Spleen (tissue), 7 donors: ENCODE results near the gene PVALEF.

Source experiments
- POLR2A ChIP-seq, 3 donors: fragments of 450-650 bp; IDR thresholded peaks; one replicate each; pipeline ENCODE4 v1.5.1; 2017; ENCODE audit warnings: antibody characterized with exemption in 3 of 3, mild to moderate bottlenecking in 1 of 3
- POLR2AphosphoS5 ChIP-seq, 3 donors: sonication (generic); formaldehyde crosslinking; IDR thresholded peaks; one replicate each; pipeline ENCODE4 v1.5.1; 2017; ENCODE audit warnings: antibody characterized with exemption in 3 of 3
- TF ChIP-seq, protein P1 (sequence below), 11 experiments: fragments of 200-600 bp in 7 of 11; fragments of 450-650 bp in 4 of 11; sonication (generic) in 4 of 11; IDR thresholded peaks in 8 of 11; conservative IDR thresholded peaks in 3 of 11; 1 replicate in 7 of 11; 2 replicates in 4 of 11; pipeline versions ENCODE4 v1.4.0 to v1.8.0; 2016 to 2021; ENCODE audit warnings: antibody characterized with exemption in 11 of 11, inconsistent platforms in 4 of 11, mild to moderate bottlenecking in 1 of 11
- donor health status: DM: no; HTN: no; CAD: no; lungs with moderate emphysema.
- donor health status: DM: no; HTN: no; CAD: no.
- donor health status: DM: no; HTN: no; CAD: no.

- TF ChIP-seq POLR2A (IDR thresholded peaks at IDR 0.05) (no peak), POLR2AphosphoS5 (IDR thresholded peaks at IDR 0.05) (no peak)
- TF ChIP-seq, protein P1, sequence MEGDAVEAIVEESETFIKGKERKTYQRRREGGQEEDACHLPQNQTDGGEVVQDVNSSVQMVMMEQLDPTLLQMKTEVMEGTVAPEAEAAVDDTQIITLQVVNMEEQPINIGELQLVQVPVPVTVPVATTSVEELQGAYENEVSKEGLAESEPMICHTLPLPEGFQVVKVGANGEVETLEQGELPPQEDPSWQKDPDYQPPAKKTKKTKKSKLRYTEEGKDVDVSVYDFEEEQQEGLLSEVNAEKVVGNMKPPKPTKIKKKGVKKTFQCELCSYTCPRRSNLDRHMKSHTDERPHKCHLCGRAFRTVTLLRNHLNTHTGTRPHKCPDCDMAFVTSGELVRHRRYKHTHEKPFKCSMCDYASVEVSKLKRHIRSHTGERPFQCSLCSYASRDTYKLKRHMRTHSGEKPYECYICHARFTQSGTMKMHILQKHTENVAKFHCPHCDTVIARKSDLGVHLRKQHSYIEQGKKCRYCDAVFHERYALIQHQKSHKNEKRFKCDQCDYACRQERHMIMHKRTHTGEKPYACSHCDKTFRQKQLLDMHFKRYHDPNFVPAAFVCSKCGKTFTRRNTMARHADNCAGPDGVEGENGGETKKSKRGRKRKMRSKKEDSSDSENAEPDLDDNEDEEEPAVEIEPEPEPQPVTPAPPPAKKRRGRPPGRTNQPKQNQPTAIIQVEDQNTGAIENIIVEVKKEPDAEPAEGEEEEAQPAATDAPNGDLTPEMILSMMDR (IDR thresholded peaks at IDR 0.05 in 8 of 11, conservative IDR thresholded peaks at IDR 0.05 in 3 of 11) = no peak
These were observed 2.1 kb upstream of the PVALEF start for GRCh38 chr17:81163051-81163695.
